ENCODE measurements around the gene GPATCH1.

The GPATCH1 gene

GRCh38 chr19:33040994-33041827 is 39.8 kb upstream of the GPATCH1 start (continued):
- TF ChIP-seq PRDM4 (tag by site-specific recombination; IDR thresholded peaks at IDR 0.05) (peak; percentile 82), ZNF692 (tag by site-specific recombination; IDR thresholded peaks at IDR 0.05) (peak; percentile 82), ZFHX2 (tag by site-specific recombination; conservative IDR thresholded peaks at IDR 0.05) (no peak), ZNF561 (tag by site-specific recombination; IDR thresholded peaks at IDR 0.05; ENCODE audit: borderline replicate concordance) (0 out of 2 replicates have a peak, but pooled peaks have one; percentile 11), ATF2 (tag by site-specific recombination; IDR thresholded peaks at IDR 0.05; ENCODE audit: low read depth) (no peak), FEZF1 (tag by site-specific recombination; IDR thresholded peaks at IDR 0.05) (peak; percentile 36; the same call in 1 of the 2 replicates), ZNF660 (tag by site-specific recombination; IDR thresholded peaks at IDR 0.05) (peak; percentile 89), ZNF423 (tag by site-specific recombination; IDR thresholded peaks at IDR 0.05) (peak; percentile 57), ZNF610 (tag by site-specific recombination; IDR thresholded peaks at IDR 0.05; ENCODE audit: borderline replicate concordance) (0 out of 2 replicates have a peak, but pooled peaks have one; percentile 56), ZNF398 (tag by site-specific recombination; IDR thresholded peaks at IDR 0.05) (peak; percentile 79), SCRT2 (tag by site-specific recombination; IDR thresholded peaks at IDR 0.05) (peak; percentile 8; the same call in 1 of the 2 replicates), ZNF555 (tag by site-specific recombination; conservative IDR thresholded peaks at IDR 0.05) (no peak), GLIS1 (tag by site-specific recombination; IDR thresholded peaks at IDR 0.05) (peak; percentile 89), ZNF843 (tag by site-specific recombination; IDR thresholded peaks at IDR 0.05) (0 out of 2 replicates have a peak, but pooled peaks have one; percentile 38), PRDM10 (tag by site-specific recombination; IDR thresholded peaks at IDR 0.05) (peak; percentile 82), RBAK (tag by site-specific recombination; IDR thresholded peaks at IDR 0.05) (no peak), BCL11B (tag by site-specific recombination; IDR thresholded peaks at IDR 0.05; ENCODE audit: low read depth) (no peak), GFI1B (tag by site-specific recombination; IDR thresholded peaks at IDR 0.05) (no peak), ZNF549 (tag by site-specific recombination; IDR thresholded peaks at IDR 0.05) (no peak), ZXDB (tag by site-specific recombination; IDR thresholded peaks at IDR 0.05) (peak; percentile 81), ZNF600 (tag by site-specific recombination; IDR thresholded peaks at IDR 0.05) (peak; percentile 66; the same call in 1 of the 2 replicates), ZNF175 (tag by site-specific recombination; IDR thresholded peaks at IDR 0.05) (no peak), ZNF596 (tag by site-specific recombination; IDR thresholded peaks at IDR 0.05) (no peak), ZNF24 (tag by site-specific recombination; IDR thresholded peaks at IDR 0.05) (0 out of 2 replicates have a peak, but pooled peaks have one; percentile 33), ZNF302 (tag by site-specific recombination; IDR thresholded peaks at IDR 0.05; ENCODE audit: low read depth) (no peak)
- TF ChIP-seq, protein P1, sequence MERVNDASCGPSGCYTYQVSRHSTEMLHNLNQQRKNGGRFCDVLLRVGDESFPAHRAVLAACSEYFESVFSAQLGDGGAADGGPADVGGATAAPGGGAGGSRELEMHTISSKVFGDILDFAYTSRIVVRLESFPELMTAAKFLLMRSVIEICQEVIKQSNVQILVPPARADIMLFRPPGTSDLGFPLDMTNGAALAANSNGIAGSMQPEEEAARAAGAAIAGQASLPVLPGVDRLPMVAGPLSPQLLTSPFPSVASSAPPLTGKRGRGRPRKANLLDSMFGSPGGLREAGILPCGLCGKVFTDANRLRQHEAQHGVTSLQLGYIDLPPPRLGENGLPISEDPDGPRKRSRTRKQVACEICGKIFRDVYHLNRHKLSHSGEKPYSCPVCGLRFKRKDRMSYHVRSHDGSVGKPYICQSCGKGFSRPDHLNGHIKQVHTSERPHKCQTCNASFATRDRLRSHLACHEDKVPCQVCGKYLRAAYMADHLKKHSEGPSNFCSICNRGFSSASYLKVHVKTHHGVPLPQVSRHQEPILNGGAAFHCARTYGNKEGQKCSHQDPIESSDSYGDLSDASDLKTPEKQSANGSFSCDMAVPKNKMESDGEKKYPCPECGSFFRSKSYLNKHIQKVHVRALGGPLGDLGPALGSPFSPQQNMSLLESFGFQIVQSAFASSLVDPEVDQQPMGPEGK (tag by site-specific recombination; IDR thresholded peaks at IDR 0.05): peak; percentile 83
